Mucosa of stomach (tissue), 1 donor: ENCODE data around the gene HKDC1.
"Not testable (repeated sequence)": the region's sequence is repeated elsewhere in the genome, so short reads cannot be mapped to it uniquely, and the experiment has no call there.

Experiments used
- H3K27me3 ChIP-seq: one replicate; pipeline ENCODE4 v1.7.0; 2013; ENCODE audit warnings: mild to moderate bottlenecking, low read length; ENCODE audit not compliant: control insufficient read depth, insufficient read depth
- H3K36me3 ChIP-seq: one replicate; pipeline ENCODE4 v1.7.0; 2013; ENCODE audit warnings: low read length; ENCODE audit not compliant: control insufficient read depth, insufficient read depth
- H3K4me1 ChIP-seq: one replicate; pipeline ENCODE4 v1.7.0; 2013; ENCODE audit warnings: mild to moderate bottlenecking, low read length; ENCODE audit not compliant: control insufficient read depth, insufficient read depth
- H3K4me3 ChIP-seq: one replicate; pipeline ENCODE4 v1.7.0; 2013; ENCODE audit warnings: low read length
- H3K9ac ChIP-seq: one replicate; pipeline ENCODE4 v1.7.0; 2013; ENCODE audit warnings: mild to moderate bottlenecking, low read length, moderate library complexity
- H3K9me3 ChIP-seq: one replicate; pipeline ENCODE4 v1.7.0; 2013; ENCODE audit warnings: mild to moderate bottlenecking, low read length, moderate library complexity; ENCODE audit not compliant: control insufficient read depth
- donor health status: Pancreatic carcinoma.

Gene HKDC1, protein sequence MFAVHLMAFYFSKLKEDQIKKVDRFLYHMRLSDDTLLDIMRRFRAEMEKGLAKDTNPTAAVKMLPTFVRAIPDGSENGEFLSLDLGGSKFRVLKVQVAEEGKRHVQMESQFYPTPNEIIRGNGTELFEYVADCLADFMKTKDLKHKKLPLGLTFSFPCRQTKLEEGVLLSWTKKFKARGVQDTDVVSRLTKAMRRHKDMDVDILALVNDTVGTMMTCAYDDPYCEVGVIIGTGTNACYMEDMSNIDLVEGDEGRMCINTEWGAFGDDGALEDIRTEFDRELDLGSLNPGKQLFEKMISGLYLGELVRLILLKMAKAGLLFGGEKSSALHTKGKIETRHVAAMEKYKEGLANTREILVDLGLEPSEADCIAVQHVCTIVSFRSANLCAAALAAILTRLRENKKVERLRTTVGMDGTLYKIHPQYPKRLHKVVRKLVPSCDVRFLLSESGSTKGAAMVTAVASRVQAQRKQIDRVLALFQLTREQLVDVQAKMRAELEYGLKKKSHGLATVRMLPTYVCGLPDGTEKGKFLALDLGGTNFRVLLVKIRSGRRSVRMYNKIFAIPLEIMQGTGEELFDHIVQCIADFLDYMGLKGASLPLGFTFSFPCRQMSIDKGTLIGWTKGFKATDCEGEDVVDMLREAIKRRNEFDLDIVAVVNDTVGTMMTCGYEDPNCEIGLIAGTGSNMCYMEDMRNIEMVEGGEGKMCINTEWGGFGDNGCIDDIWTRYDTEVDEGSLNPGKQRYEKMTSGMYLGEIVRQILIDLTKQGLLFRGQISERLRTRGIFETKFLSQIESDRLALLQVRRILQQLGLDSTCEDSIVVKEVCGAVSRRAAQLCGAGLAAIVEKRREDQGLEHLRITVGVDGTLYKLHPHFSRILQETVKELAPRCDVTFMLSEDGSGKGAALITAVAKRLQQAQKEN

DNA sequence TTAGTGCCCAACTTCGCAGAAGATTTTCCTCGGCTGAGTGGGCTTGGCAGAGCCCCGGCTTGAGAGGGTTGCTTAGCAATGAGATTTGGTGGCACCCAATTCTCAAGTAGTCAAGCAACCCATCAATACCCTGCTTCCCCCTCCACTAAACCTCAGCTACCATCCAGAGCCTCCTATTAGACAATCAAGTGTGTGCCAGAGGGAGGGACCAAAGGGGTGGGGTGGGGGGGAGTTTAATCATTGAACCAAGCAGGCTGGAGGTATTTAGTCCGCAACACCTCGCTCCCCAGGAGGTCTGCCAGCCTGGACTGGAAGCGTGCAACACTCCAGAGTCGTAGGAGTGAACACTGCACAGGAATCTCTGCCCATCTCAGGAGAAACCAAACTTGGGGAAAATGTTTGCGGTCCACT lies at the start of gene HKDC1:
Gene HKDC1, plus strand, starts transcription at position 292 of the 411 bp plus-strand sequence. Its CDS starts 104 bp downstream, at position 396.
- H3K27me3 ChIP-seq = no peaks in the 10 kb centered on the region
- H3K9me3 ChIP-seq = no peaks in the 10 kb centered on the region
- H3K4me1 ChIP-seq = peaks cover 21% of the 10 kb centered on the region
- H3K4me3 ChIP-seq = no peak within 1 kb of the TSS
- no peak within 1 kb of the TSS for H3K9ac ChIP-seq
- H3K36me3 ChIP-seq = no peaks in the 10 kb centered on the region

DNA sequence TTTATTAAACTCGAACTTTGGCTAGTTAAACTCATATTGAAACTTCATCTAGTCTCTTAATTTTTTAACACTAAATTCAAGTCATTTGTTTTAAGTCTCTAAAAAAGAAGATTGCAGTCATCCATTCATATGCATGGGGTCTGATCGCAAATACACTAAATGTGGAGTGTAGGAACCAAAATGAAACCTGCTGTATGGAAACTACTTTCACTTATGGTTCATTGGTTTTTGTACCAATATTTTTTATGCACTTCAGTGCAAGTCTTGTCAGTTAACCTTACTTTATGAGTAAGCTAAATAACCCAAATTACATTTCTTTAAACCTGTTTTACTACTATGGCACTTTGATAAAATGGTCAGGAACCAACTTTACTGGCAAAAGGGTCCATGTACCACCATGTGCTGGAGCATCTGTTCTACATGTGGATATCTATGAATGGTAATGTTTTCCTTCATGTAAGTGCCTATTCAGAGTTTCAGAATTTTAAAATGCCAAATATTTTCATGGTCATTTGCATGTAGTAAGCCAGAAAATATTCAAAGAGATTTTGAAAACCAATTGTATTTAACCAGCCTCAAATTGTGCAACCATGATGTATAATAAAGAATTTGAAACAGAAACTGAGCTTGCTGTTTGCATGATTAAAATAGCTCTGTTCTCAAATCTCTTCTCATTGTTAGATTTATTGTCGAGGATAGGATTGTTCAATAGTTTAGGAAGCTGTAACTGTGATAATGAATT lies 47.7 kb upstream of the HKDC1 start:
- Histone ChIP-seq H3K36me3 (no peaks in the 10 kb centered on the region), H3K27me3 (no peaks in the 10 kb centered on the region)

DNA sequence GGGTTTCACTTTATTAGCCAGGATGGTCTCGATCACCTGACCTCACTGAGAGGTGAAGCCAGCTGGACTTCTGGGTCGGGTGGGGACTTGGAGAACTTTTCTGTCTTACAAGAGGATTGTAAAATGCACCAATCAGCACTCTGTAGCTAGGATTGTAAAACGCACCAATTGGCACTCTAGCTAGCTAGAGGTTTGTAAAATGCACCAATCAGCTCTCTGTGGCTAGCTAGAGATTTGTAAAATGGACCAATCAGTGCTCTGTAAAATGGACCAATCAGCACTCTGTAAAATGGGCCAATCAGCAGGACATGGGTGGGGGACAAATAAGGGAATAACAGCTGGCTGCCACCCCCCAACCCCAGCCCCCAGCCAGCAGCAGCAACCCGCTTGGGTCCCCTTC lies 44.8 kb upstream of the HKDC1 start:
- H3K9ac ChIP-seq, H3K9me3 ChIP-seq, H3K36me3 ChIP-seq, H3K4me1 ChIP-seq, H3K27me3 ChIP-seq, H3K4me3 ChIP-seq: not testable (repeated sequence)

More for the DNA sequence above, 47.7 kb upstream of the HKDC1 start:
- Histone ChIP-seq H3K4me3 (no peak overlapping the region), H3K4me1 (no peaks in the 10 kb centered on the region), H3K9me3 (no peaks in the 10 kb centered on the region), H3K9ac (no peak overlapping the region)

DNA sequence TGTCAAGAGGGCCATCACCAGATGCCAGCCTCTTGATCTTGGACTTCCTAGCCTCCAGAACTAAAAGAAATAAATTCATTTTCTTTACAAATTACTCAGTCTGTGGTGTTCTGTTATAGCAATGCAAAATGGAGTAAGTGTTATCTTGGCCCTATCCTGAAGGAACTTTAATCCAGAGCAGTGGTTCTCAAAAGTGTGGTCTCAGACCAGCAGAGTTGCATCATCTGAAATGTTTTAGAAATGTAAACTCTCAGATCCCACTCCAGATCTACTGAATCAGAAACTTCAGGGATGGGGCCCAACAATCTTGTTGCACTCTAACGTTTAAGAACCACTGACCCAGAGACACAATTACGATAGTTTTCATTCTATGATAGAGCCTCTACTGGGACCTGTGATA lies 43.3 kb upstream of the HKDC1 start:
- no peak overlapping the region for H3K4me3 ChIP-seq
- no peaks in the 10 kb centered on the region for H3K36me3 ChIP-seq
- no peak overlapping the region for H3K9ac ChIP-seq
- no peaks in the 10 kb centered on the region for H3K27me3 ChIP-seq
- no peaks in the 10 kb centered on the region for H3K9me3 ChIP-seq
- peaks cover 10% of the 10 kb centered on the region for H3K4me1 ChIP-seq

DNA sequence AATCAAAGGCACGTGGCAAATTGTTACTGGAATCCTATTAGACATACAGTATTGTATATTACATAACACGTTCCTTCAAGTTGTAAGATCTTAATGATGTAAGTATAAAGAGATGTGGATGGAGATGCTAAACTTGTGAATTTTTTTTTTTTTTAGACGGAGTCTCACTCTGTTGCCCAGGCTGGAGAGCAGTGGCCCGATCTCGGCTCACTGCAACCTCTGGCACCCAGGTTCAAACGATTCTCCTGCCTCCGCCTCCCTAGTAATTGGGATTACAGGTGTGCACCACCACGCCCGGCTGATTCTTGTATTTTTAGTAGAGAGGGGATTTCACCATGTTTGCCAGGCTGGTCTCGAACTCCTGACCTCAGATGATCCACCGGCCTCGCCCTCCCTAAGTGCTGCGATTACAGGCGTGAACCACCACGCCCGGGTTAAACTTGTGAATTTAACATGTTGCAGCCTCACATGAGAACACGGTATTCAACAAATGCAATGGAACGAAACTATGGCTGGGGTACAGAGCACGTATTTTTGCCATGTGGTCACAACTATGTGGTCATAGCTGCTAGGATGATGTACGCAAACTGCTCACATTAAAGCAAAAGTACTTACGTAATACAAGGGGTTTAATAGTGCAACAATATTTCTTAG lies 40.9 kb upstream of the HKDC1 start:
- Histone ChIP-seq H3K4me1 (peaks cover 10% of the 10 kb centered on the region), H3K9ac (peak overlapping the region; percentile 100), H3K4me3 (peak overlapping the region; percentile 74), H3K27me3 (no peaks in the 10 kb centered on the region), H3K9me3 (no peaks in the 10 kb centered on the region), H3K36me3 (peaks cover 4% of the 10 kb centered on the region)

DNA sequence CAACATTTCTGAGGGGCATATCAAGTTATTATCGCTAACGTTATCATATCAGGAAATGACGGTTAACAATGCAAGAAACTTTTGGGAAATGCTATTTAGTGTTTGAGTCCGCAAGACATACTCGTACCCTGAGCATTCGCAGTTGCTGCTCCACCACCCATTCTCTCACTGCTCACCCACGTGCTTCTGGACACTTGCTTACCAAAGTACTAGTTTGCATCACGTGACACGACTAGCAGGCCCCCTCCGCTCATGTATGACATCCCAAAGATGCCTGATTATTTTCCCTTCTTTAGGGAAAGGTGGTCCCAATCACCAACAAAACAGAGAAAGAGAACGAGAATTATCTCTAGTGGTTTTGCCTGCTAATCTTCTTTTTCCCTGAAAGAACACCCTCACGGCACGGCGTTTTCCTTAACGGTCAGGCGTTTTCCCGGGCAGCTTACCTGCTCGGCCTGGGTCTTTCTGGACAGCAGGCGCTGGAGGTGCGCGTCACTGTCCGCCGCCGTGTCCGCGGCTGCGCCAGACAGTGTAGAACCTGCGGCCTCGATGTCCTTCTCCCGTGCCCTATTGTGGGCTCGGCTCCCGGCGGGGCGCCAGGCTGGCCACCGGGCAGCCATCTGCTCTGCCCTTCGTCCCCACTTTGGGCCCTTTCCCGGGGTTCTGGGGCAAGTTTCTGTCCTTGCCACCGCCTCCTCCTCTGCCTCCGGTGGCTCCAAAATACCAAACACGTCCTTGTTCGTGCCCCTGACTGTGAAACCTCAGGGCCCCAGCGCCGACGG lies 40.2 kb upstream of the HKDC1 start, which contains the start of gene SUPV3L1:
Gene SUPV3L1, plus strand, starts transcription at position 492 of the 782 bp plus-strand sequence. Its CDS starts 58 bp downstream, at position 550.
- H3K36me3 ChIP-seq = peaks cover 4% of the 10 kb centered on the region
- no peaks in the 10 kb centered on the region for H3K27me3 ChIP-seq
- peaks cover 10% of the 10 kb centered on the region for H3K4me1 ChIP-seq
- H3K4me3 ChIP-seq = peak within 1 kb of the TSS; percentile 74
- peak within 1 kb of the TSS; percentile 100 for H3K9ac ChIP-seq
- H3K9me3 ChIP-seq = no peaks in the 10 kb centered on the region

DNA sequence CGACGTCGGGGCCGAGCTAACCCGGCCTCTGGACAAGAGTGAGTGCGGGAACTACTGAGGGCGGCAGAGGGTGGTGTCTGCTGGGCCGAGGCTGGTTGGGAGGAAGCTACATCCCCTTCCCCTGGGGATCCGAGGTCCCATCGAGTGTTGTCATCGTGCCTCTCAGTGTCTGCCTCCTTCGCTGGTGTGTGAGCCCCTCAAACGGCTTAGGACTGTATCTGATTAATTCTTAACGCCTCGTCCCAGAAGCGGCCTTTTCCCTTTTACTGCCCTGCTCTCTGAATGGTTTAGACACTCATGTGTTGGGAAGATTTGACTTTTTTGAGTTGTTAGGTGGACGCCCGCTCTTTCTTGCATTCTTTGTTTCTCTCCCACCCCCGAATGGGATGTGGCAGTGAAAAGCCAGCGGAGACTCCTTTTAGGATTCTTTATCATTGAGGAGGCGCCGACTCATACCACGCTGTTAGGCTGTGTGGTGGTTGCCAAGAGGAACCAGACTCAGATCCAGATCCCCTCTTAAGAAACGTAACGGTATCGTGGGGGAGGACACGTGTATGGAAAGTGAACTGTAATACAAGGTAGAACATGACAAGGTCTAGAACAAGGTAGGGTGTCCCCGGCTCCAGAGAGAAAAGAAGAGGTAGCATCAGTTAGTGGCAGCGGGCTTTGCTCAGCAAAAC lies 39.5 kb upstream of the HKDC1 start:
- Histone ChIP-seq H3K4me3 (peak overlapping the region; percentile 74), H3K9ac (peak overlapping the region; percentile 100), H3K27me3 (no peaks in the 10 kb centered on the region), H3K36me3 (peaks cover 4% of the 10 kb centered on the region), H3K4me1 (peaks cover 10% of the 10 kb centered on the region), H3K9me3 (no peaks in the 10 kb centered on the region)

DNA sequence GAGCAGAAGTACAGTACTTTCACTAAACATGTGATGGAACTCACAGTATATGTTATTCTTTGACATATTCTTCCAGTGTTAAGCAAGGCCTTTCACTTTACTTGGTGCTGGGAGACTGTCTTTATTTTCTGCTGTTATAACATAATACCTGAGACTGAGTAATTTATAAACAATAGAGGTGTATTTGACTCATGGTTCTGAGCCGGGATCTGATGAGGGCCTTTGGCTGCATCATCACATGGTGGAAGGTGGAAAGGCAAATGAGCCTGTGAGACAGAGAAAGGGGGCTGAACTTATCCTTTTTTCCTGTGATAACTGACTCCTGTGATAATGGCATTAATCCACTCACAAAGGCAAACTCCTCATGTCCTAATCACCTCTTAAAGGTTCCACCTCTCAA lies 38.7 kb upstream of the HKDC1 start:
- Histone ChIP-seq H3K9ac (peak overlapping the region; percentile 100), H3K27me3 (no peaks in the 10 kb centered on the region), H3K4me3 (no peak overlapping the region), H3K36me3 (peaks cover 4% of the 10 kb centered on the region), H3K4me1 (peaks cover 10% of the 10 kb centered on the region), H3K9me3 (no peaks in the 10 kb centered on the region)

DNA sequence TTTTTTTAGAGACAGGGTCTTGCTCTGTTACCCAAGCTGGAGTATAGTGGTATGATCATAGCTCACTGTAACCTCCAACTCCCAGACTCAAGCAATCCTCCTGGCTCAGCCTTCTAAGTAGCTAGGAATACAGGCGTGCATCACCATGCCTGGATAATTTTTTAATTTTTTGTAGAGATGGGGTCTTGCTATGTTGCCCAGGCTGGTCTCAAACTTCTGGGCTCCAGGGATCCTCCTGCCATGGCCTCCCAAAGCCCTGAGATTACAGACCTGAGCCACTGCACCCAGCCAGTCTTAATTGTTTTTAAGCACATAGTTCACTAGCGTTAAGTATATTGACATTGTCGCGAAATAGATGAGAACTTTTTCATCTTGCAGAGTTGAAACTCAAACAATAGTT lies 38.1 kb upstream of the HKDC1 start:
- Histone ChIP-seq H3K4me1 (peaks cover 10% of the 10 kb centered on the region), H3K9me3 (no peaks in the 10 kb centered on the region), H3K9ac (no peak overlapping the region), H3K4me3 (no peak overlapping the region), H3K36me3 (peaks cover 4% of the 10 kb centered on the region), H3K27me3 (no peaks in the 10 kb centered on the region)

DNA sequence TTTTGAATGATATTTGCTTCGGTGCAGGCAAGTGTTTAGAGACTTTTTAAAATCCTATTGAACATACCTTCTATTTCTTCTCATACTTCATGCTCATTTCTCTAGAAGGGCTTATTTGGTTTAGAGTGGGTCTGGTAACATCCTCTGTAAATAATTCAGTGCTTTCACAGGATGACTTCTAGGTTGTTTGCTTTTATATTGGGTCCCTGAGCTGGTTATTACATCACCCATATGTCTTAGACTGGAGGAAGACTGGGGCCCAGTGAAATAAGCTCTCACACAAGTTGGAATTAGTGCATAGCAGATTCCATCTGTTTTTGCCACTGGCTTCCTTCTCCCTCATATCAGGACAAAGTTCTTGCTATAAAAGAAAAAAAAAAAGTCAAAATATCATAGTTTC lies 33.6 kb upstream of the HKDC1 start:
- Histone ChIP-seq H3K4me1 (peaks cover 1% of the 10 kb centered on the region), H3K9me3 (no peaks in the 10 kb centered on the region), H3K9ac (no peak overlapping the region), H3K4me3 (no peak overlapping the region), H3K27me3 (no peaks in the 10 kb centered on the region), H3K36me3 (peaks cover 4% of the 10 kb centered on the region)
